H9 (cell line): ENCODE measurements around the gene VSTM4. TPM values are rescaled to one million over a fixed set of nuclear protein-coding genes. Genes with fewer than 3 reads are reported as not detected.

ENCODE experiments used
- DNase-seq: peaks from one replicate; pipeline ENCODE4 v3.0.0-alpha.2; 2017
- H2AFZ ChIP-seq: one replicate; pipeline ENCODE4 v1.6.1; 2013; ENCODE audit warnings: mild to moderate bottlenecking, low read length, control low read depth, moderate library complexity
- H2AK5ac ChIP-seq: 2 replicates; pipeline ENCODE4 v1.6.1; 2013; ENCODE audit warnings: low read length, control low read depth, mixed read lengths; ENCODE audit not compliant: insufficient read length
- H2BK120ac ChIP-seq: one replicate; pipeline ENCODE4 v1.6.1; 2013; ENCODE audit warnings: low read depth, mild to moderate bottlenecking, low read length, control low read depth, inconsistent platforms; ENCODE audit not compliant: poor library complexity, severe bottlenecking
- H2BK12ac ChIP-seq: 2 replicates; pipeline ENCODE4 v1.6.1; 2013; ENCODE audit warnings: low read length, control low read depth, mixed read lengths, low read depth; ENCODE audit not compliant: insufficient read length
- H2BK15ac ChIP-seq: 2 replicates; pipeline ENCODE4 v1.6.1; 2013; ENCODE audit warnings: low read depth, low read length, control low read depth
- H2BK20ac ChIP-seq: one replicate; pipeline ENCODE4 v1.6.1; 2013; ENCODE audit warnings: low read depth, mild to moderate bottlenecking, low read length, control low read depth, inconsistent platforms; ENCODE audit not compliant: poor library complexity, severe bottlenecking
- H2BK5ac ChIP-seq: 2 replicates; pipeline ENCODE4 v1.6.1; 2013; ENCODE audit warnings: low read length, control low read depth, mixed read lengths; ENCODE audit not compliant: insufficient read length
- H3K14ac ChIP-seq: 2 replicates; pipeline ENCODE4 v1.6.1; 2013; ENCODE audit warnings: low read length, control low read depth; ENCODE audit not compliant: insufficient read depth
- H3K18ac ChIP-seq: 2 replicates; pipeline ENCODE4 v1.6.1; 2013; ENCODE audit warnings: low read depth, mild to moderate bottlenecking, mixed read lengths, low read length, control low read depth; ENCODE audit not compliant: insufficient read length
- H3K23ac ChIP-seq: 2 replicates; pipeline ENCODE4 v1.6.1; 2013; ENCODE audit warnings: low read length, control low read depth, mixed read lengths, low read depth; ENCODE audit not compliant: insufficient read length
- H3K23me2 ChIP-seq: 2 replicates; pipeline ENCODE4 v1.6.1; 2013; ENCODE audit warnings: low read depth, mild to moderate bottlenecking, mixed read lengths, low read length, control low read depth; ENCODE audit not compliant: insufficient read length, poor library complexity, severe bottlenecking
- H3K27ac ChIP-seq: 2 replicates; pipeline ENCODE4 v1.5.1; 2013; ENCODE audit warnings: low read length, control low read depth, mixed read lengths, low read depth; ENCODE audit not compliant: insufficient read length
- H3K27me3 ChIP-seq: 2 replicates; pipeline ENCODE4 v1.6.1; 2013; ENCODE audit warnings: low read length, control low read depth, inconsistent platforms; ENCODE audit not compliant: insufficient read depth
- H3K4ac ChIP-seq: 2 replicates; pipeline ENCODE4 v1.6.1; 2013; ENCODE audit warnings: low read depth, mild to moderate bottlenecking, control low read depth, inconsistent platforms, low read length, moderate library complexity
- H3K4me1 ChIP-seq: 2 replicates; pipeline ENCODE4 v1.6.1; 2013; ENCODE audit warnings: low read length, control low read depth, inconsistent platforms; ENCODE audit not compliant: insufficient read depth
- H3K4me2 ChIP-seq: 2 replicates; pipeline ENCODE4 v1.6.1; 2013; ENCODE audit warnings: low read length, control low read depth, mixed read lengths; ENCODE audit not compliant: insufficient read length, insufficient read depth
- H3K56ac ChIP-seq: 2 replicates; pipeline ENCODE4 v1.6.1; 2013; ENCODE audit warnings: low read depth, mild to moderate bottlenecking, mixed read lengths, low read length, control low read depth; ENCODE audit not compliant: insufficient read length
- H3K79me1 ChIP-seq: 2 replicates; pipeline ENCODE4 v1.6.1; 2013; ENCODE audit warnings: low read depth, mild to moderate bottlenecking, moderate library complexity, low read length, control low read depth, inconsistent platforms; ENCODE audit not compliant: insufficient read depth, poor library complexity, severe bottlenecking
- H3K79me2 ChIP-seq: 2 replicates; pipeline ENCODE4 v1.6.1; 2013; ENCODE audit warnings: low read length, control low read depth, inconsistent platforms; ENCODE audit not compliant: insufficient read depth
- H3K9ac ChIP-seq: 2 replicates; pipeline ENCODE4 v1.6.1; 2013; ENCODE audit warnings: low read length, control low read depth, mixed read lengths; ENCODE audit not compliant: insufficient read length; ENCODE audit errors: extremely low read depth
- H3K9me3 ChIP-seq: one replicate; pipeline ENCODE4 v1.6.1; 2013; ENCODE audit warnings: low read depth, low read length, inconsistent platforms; ENCODE audit not compliant: control insufficient read depth
- H3T11ph ChIP-seq: one replicate; pipeline ENCODE4 v1.6.1; 2013; ENCODE audit warnings: mild to moderate bottlenecking, low read length, control low read depth, inconsistent platforms
- H4K20me1 ChIP-seq: one replicate; pipeline ENCODE4 v1.6.1; 2013; ENCODE audit not compliant: control insufficient read depth, insufficient read length, insufficient read depth
- H4K5ac ChIP-seq: 2 replicates; pipeline ENCODE4 v1.6.1; 2013; ENCODE audit warnings: low read depth, mild to moderate bottlenecking, mixed read lengths, low read length, control low read depth; ENCODE audit not compliant: insufficient read length
- H4K8ac ChIP-seq: replicated peaks from 2 replicates; pipeline ENCODE4 v1.6.1; 2013; ENCODE audit warnings: low read length, control low read depth, mixed read lengths, low read depth; ENCODE audit not compliant: insufficient read length
- H4K91ac ChIP-seq: 2 replicates; pipeline ENCODE4 v1.6.1; 2013; ENCODE audit warnings: low read depth, mild to moderate bottlenecking, moderate library complexity, mixed read lengths, low read length, control low read depth; ENCODE audit not compliant: insufficient read length
- H3K27ac Mint-ChIP-seq, 3 experiments: 2 replicates in 2 of 3; 3 replicates in 1 of 3; pipeline ENCODE4 v1.8.0; 2020 to 2021; ENCODE audit warnings: mixed read lengths in 3 of 3, mild to moderate bottlenecking in 1 of 3, moderate library complexity in 1 of 3
- H3K27me3 Mint-ChIP-seq: 2 replicates; pipeline ENCODE4 v1.8.0; 2021; ENCODE audit warnings: low read depth, mild to moderate bottlenecking, moderate library complexity, mixed read lengths
- H3K36me3 Mint-ChIP-seq, 3 experiments: 2 replicates in 2 of 3; 3 replicates in 1 of 3; pipeline ENCODE4 v1.8.0; 2020 to 2021; ENCODE audit warnings: low read depth in 3 of 3, mixed read lengths in 3 of 3; ENCODE audit not compliant: insufficient read depth in 1 of 3
- H3K4me1 Mint-ChIP-seq, 2 experiments: 2 replicates each; pipeline ENCODE4 v1.8.0; 2020; ENCODE audit warnings: mixed read lengths in 2 of 2
- H3K4me3 Mint-ChIP-seq, 2 experiments: 2 replicates in 1 of 2; 3 replicates in 1 of 2; pipeline ENCODE4 v1.8.0; 2020 to 2021; ENCODE audit warnings: mild to moderate bottlenecking in 2 of 2, mixed read lengths in 2 of 2, moderate library complexity in 1 of 2
- H3K9me3 Mint-ChIP-seq, 2 experiments: 2 replicates in 1 of 2; 3 replicates in 1 of 2; pipeline ENCODE4 v1.8.0; 2020; ENCODE audit warnings: mild to moderate bottlenecking in 2 of 2, mixed read lengths in 2 of 2, moderate library complexity in 1 of 2
- WGBS: extraction: QIAGEN DNeasy Blood & Tissue Kit; methylation state at CpG from one replicate; pipeline ENCODE4 v1.1.7; 2013; ENCODE audit warnings: missing lambda C conversion rate, low lambda C conversion rate, mixed read lengths; ENCODE audit not compliant: insufficient read length; ENCODE audit errors: extremely low coverage; 5-methylcytosine and 5-hydroxymethylcytosine counted together
- total RNA-seq: library from RNA; stranded (reverse); gene quantifications from 2 replicates; pipeline ENCODE4 v1.2.1, GENCODE V29; 2021
- TF ChIP-seq, protein P1 (sequence below): fragments of 200-600 bp; sonication (generic); conservative IDR thresholded peaks from 3 replicates; pipeline ENCODE4 v1.8.0; 2021; ENCODE audit warnings: antibody characterized with exemption, mild to moderate bottlenecking

Gene VSTM4
- total RNA-seq, 1 experiment from 2014 or later: 0.44 TPM

DNA sequence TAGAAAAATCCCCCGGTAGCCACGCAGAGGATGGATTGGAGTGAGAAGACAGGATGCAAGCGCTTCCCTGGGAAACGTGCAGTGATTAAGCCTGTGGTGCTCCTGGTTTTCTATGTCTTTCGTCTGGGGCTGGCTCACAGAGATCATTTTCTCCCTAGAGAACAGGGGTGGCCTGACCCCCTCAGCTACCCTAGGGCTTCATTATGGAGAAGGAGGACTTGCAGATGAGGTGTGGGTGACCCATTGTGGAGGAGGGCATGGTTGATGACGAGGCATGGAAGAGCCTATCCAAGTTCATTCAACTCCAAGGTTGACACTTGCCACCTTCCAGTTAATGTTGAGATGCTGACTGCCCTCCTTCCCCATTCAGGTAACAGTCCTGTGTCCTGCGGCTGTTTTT lies 75.9 kb downstream of the VSTM4 start:
- no peak overlapping the region for H2AFZ ChIP-seq
- H4K5ac ChIP-seq: no peak overlapping the region
- H3T11ph ChIP-seq: no peak overlapping the region
- H3K23me2 ChIP-seq: no peaks in the 10 kb centered on the region
- TF ChIP-seq, protein P1, sequence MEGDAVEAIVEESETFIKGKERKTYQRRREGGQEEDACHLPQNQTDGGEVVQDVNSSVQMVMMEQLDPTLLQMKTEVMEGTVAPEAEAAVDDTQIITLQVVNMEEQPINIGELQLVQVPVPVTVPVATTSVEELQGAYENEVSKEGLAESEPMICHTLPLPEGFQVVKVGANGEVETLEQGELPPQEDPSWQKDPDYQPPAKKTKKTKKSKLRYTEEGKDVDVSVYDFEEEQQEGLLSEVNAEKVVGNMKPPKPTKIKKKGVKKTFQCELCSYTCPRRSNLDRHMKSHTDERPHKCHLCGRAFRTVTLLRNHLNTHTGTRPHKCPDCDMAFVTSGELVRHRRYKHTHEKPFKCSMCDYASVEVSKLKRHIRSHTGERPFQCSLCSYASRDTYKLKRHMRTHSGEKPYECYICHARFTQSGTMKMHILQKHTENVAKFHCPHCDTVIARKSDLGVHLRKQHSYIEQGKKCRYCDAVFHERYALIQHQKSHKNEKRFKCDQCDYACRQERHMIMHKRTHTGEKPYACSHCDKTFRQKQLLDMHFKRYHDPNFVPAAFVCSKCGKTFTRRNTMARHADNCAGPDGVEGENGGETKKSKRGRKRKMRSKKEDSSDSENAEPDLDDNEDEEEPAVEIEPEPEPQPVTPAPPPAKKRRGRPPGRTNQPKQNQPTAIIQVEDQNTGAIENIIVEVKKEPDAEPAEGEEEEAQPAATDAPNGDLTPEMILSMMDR: no peak
- no peak overlapping the region for H3K23ac ChIP-seq
- H3K56ac ChIP-seq: no peak overlapping the region
- H4K91ac ChIP-seq: no peak overlapping the region
- peak overlapping the region in 1 of 3 experiments; percentile 70; a peak in 1 of 7 replicates for H3K27ac Mint-ChIP-seq
- no peak overlapping the region for H2AK5ac ChIP-seq
- H3K27me3 Mint-ChIP-seq: no peaks in the 10 kb centered on the region
- H4K8ac ChIP-seq: no peak overlapping the region
- H3K27me3 ChIP-seq: no peaks in the 10 kb centered on the region
- WGBS: no CpG with 5 or more reads among the region's 7 CpGs
- H3K9ac ChIP-seq: no peak overlapping the region
- no peak overlapping the region for H2BK20ac ChIP-seq
- H2BK15ac ChIP-seq: no peak overlapping the region
- H3K27ac ChIP-seq: no peak overlapping the region
- H2BK120ac ChIP-seq: no peak overlapping the region
- no peaks in the 10 kb centered on the region for H3K9me3 ChIP-seq
- no peaks in the 10 kb centered on the region for H3K4me1 Mint-ChIP-seq
- H3K4me3 Mint-ChIP-seq: no peak overlapping the region
- H3K36me3 Mint-ChIP-seq: no peaks in the 10 kb centered on the region
- no peaks in the 10 kb centered on the region for H4K20me1 ChIP-seq
- H3K79me1 ChIP-seq: no peaks in the 10 kb centered on the region
- no peak for DNase-seq
- no peak overlapping the region for H3K18ac ChIP-seq
- H3K9me3 Mint-ChIP-seq: no peaks in the 10 kb centered on the region
- no peak overlapping the region for H2BK5ac ChIP-seq
- H3K4me1 ChIP-seq: no peaks in the 10 kb centered on the region
- H3K4me2 ChIP-seq: no peak overlapping the region
- H3K14ac ChIP-seq: no peak overlapping the region
- H2BK12ac ChIP-seq: no peak overlapping the region
- no peak overlapping the region for H3K4ac ChIP-seq
- H3K79me2 ChIP-seq: no peaks in the 10 kb centered on the region
